Activated CD8-positive, alpha-beta memory T cell treated with anti-CD3 and anti-CD28 coated beads for 4 hours (primary cell): ENCODE measurements around the gene ALDOC.

Source experiments
- DNase-seq, 2 donors: peaks; one replicate each; pipeline ENCODE4 v3.0.0-alpha.2; 2020; ENCODE audit warnings: low read depth in 2 of 2

The ALDOC gene

DNA sequence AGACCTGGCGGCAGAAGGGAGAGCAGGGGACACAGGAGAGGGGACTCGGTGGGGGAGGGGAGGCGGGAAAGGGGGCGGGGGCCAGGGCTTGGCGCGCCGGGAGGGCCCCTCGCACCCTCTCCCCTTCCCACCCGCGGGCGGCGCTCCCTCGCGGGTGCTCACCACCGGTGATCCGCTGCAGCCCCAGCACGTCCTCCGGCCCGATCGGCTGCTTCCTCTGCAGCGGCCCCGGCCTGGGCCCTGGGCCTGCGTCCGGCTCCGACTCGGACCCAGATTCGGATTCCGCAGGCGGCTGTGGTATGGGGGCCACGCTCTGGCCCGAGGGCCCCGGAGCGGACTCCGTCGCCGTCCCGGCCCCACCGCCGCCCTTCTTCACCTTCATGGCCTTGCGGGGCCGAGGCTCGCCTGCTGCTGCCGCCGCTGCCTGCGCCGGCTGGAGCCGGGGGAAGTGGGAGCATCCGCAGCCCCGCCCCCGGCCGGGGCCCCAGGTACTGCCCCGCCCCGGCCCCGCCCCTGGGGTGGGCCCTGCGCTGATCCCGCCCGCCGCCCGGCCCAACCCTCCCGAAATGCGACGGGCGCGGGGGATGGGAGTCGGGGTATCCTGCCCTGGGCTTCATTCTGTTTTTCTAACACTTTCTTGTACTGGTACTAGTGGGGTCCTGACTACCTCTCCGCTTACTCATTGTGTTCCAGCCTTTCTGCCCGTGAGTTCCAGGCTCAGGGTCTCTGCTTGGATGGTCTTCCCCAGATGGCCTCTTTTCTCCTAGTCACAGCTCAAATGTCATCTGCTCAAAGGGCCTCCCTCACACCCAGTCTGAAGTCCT lies 24.3 kb downstream of the ALDOC start, which contains the start of gene UNC119:
Gene UNC119, minus strand, starts transcription at position 449 of the 824 bp plus-strand sequence. Its CDS starts 67 bp downstream, at position 382.
- DNase-seq = peak; percentile 42 to 54

DNA sequence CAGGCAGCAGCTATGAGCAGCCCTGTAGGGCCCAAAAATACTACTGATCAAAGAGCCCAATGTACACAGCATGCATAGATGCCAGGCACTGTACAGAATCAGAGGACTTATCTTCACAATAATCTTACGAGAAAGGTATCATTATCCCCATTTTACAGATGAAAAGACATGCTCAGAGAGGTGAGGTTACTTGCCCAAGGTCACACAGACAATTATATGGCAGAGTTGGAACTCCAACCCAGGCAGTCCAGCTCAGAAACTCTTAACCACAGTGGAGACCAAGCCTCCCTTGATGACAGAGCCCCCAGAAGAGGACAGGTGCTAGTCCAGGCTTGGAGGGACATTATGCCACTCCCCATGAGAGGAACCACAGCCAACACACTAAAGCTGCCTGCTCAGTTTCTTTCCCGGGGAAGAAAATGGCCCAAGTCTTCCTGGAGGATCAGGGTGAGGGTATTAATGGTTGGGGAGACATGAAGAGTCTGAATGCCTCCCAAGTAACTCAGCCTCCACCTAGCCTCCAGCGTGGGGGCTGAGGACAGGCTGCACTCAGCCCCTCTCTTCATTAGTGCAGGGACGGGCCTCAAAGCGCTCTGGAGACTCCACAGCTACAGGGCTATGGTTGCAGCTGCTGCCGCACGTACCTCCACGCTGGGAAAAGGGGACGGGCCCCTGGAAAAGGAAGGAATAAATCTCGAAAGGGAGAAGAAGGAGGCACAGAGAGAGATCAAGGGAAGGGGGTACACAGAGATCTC lies 25.1 kb downstream of the ALDOC start:
- no peak for DNase-seq

DNA sequence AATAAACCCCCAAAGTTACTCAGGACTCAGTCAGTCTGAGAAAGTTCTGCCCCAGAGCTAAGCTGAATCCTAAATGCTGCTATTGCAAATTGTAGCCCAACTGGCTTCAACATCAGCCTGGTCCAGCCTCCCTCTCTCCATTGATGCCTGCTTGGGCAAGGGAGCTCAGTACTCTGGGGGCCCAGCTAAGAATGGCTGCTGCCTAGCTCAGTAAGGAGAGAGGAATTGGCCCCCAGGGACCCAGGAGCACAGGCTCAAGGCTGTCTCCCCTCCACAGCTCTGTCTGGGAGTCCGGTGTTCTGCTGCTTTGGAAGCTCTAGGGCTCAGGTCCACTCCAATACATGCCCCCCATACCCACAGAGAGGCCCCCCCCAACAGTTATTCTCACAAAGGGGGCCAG lies 25.8 kb downstream of the ALDOC start:
- DNase-seq = no peak

DNA sequence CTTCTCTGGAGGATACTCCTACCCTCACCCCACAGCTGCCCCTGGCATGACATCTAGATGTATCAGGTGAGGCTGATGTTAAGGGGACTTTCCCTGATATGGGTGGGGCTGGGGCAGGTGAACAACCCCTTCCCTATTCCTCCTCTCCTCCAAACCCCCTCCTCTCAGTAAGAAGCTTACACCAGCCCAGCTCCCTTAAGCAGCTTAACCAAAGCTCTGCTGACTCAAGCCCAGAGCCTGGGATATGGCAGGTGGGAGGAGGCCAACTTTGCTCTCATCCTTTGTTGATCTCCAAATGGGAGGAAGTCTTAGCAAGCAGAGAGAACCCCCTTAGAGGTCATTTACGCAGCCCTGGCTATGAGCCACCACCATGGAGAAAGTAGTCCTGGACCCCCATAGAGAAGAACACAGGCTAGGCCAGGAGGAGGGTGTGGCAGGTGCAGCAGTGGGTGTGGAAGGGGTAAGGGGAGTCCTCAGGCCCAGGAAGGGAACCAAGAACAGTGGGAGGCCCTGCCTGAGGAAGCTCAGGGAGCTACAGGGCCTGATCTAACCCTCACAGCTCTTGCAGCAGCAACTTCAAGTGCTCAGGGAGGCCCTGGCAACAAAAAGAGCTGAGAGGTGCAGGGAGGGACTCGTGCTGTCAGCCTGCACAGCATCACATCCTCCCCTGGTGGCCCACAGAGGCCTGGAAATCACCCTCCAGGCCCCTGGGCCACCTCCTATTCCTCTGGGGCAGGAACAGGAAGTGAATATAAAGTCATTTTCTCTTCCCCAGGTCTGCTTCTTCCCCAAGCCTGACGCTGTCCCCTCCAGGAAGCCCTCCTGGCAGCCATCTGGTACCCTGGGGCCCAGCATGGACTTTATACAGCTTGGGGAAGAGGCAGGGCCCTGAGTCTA lies 27.2 kb downstream of the ALDOC start:
- no peak for DNase-seq

DNA sequence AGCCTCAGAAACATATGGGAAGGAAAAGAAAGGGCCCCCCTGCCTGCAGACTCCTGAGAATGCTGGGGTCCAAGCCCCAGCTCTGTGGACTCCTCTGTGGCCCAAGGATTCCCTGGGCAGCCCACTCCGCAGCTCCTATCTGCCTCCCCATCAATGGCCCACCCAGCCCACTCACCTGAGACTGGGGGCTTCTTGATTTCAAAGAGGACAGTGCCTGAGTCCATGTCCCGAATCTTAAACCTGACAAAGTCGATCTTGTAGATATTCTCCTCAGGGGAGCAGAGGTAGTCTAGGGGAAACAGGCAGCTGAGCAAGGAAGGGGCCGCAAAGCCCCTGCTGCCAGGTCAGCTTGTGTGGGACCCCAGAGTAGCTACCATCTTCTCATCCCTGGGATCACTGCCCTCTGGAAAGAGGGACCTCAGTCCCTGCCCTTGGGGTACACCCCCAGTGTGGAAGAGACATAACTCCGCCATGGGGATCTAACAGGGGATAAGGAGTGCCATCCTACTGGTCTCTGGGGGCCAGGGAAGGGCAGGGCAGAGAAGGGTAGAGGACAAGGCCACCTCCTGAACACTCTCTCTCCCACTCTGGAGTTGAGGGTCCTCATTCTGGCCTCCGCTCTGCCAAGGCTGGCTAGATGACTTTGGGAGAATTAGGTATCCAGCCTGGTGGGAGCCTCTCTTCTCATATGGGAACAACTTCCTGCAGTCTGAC lies 28.1 kb downstream of the ALDOC start:
- no peak for DNase-seq

DNA sequence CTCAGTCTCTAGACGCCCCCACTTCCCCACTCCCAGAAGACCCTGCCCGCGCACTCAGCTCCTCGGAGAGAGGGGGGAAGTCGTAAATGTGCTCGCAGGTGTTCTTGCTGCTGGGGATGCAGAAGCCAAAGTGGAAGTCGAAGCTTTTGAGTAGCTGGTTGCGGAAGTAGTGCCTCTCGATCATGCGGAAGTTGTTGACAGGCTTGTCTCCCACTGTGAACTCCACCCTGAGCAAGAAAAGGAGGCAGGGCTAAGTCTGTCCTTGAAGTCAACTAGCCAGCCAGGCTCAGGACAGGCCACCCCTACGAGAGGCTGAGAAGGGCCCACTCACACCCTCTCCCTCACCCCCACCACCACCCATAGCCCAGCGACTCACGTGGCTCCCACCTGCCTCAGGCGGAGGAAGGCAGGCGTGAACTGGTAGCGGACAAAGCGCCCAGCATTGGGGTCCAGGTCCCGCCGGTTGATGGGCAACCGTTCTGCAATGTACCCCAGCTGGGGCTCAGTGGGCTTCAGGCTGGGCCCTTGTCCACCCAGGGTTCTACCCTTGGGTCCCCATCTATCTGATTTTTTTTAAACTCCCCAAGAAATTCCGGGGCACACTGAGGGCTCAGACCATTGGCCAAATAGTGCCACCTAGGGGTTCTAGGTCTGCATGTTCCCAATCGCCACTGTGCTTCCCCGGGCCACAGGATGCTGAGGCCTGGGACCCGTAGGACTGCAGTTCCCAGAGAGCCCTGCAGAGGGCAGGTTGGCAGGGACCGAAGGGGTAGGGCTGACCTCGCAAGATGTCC lies 28.9 kb downstream of the ALDOC start:
- no peak for DNase-seq

DNA sequence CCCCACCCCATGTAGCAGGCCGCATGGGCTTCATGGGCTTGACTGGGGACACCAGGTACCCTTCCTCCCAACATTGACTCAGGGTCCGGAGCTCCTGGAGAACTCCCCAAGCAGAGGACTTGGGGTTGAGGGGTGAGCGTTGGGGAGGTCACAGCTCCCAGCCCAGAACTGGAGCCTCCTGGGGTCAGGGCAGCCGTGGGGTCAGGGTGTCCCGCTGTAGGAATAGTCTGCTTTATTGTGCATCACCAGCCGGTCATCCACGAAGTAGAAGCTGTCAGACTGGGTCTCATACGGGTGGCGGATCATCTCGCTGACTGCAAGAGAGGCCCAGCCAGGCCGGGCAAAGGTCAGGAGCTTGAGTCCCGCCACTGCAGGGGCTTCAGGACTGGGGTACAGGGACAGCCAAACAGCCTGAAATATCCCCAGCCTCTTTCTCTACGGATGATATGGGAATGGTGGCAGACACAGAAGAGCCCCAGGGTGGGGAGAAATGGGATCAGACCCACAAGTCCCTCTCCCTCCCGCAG lies 29.5 kb downstream of the ALDOC start:
- no peak for DNase-seq

DNA sequence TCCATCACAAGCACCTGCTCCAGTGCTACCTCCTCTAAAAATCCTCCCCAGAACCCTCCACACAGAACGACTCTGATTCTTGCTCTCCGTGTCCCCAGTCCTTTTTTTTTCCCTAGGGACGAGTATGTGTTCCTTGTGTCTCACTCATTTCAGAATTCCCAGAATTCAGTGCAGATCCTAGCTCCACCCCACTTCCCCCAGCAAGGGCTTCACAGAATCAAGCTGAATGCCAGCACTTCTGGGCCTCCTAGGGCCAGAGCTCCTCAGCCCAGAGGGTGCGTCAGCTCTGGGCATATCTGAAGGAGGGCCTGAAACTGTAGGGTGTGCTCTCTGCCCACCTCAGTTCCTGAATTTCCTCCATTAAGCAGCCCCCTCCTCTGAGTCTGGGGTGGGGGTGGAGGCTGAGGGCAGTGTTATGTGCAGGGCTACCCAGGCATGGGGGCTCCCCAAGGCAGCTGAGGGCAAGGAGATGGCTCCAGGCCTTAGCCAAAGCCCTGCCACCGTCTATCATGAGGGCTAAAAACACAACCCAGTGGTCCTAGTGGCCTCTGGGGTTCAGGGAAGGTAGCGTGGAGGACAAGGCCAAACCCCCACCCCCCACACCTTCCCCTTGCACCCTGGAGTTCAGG lies 30.8 kb downstream of the ALDOC start:
- DNase-seq = no peak

DNA sequence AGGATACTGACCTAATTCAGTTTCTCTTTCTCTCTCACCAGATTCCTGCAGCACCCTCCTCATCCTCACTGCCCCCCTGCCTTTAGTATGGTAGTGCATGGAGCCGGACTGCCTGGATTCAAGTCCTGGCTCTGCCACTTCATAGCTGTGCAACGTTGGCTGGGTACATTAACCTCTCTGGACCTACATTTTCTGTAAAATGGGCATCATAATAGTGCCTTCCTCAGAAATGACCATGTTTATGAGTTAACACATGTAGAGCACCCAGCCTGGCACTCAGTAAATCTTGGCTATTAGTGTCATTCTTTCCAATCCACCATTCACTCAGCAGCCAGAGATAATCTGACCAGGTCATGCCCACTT lies 31.6 kb downstream of the ALDOC start:
- DNase-seq = no peak

DNA sequence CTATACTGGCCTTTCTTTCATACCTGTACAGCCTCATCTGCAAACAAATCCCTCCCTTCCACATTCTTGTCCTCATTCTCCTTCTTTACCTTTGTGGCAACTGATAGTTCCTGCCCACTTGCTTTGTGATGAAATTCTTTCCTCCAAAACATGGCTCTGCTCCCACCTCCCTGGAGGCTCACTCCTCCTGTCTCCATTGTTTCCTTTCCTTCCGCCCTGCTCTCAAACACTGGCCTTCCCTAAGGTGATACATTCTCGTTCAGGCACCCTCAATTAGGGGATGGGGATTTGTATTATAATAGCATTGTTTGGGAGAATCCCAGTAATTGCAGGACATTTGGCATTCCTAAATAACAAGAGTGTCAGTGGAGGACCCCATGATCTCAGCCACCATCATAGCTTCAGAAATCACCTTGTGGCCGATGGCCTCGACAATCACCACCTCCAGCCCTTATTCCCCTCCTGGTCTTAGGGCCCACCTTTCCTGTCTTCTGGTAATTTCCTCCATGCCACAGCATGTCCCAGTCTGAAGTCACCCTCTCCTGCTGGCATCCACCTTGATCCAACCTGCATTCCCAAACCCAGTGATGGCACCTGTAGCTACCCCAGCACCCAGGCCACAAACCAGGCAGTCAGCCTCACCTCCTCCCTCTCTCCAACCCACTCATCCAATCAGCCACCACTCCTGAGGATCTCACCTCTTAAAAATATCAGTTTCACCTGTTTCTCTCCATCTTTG lies 32.1 kb downstream of the ALDOC start:
- DNase-seq = no peak

DNA sequence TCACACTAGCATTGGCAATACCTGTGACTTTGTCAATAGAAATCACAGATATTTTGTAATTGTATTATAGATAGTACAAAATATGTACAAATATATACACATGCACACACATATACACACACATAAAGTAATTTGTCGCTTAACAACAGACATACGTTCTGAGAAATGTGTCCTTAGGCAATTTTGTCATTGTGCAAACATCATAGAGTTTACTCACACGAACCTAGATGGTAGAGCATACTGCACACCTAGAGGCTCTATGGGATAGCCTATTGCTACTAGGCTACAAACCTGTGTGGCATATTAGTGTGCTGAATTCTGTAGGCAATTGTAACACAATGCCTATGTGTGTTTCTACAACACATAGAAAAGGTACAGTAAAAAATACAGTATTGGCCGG lies 35.3 kb downstream of the ALDOC start:
- no peak for DNase-seq

DNA sequence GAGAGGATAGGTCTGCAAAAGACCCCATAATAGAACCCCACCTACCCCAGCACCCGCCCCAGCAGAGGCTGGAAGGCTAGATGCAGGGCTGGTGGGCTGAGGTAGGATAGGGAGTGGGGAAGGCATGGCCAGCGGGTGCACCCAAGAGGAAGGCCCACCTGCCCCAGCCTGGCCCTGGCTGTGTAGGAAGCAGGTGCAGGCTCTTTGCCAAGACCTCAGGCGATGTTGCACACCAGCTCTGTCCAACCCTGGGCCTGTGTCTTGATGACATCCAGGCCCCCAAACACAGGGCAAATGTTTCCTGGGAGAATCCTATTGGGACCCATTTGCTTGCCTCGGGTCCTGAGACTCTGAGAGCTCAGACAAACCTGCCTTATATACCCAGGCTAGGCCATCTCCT lies 36.5 kb downstream of the ALDOC start:
- DNase-seq = no peak

DNA sequence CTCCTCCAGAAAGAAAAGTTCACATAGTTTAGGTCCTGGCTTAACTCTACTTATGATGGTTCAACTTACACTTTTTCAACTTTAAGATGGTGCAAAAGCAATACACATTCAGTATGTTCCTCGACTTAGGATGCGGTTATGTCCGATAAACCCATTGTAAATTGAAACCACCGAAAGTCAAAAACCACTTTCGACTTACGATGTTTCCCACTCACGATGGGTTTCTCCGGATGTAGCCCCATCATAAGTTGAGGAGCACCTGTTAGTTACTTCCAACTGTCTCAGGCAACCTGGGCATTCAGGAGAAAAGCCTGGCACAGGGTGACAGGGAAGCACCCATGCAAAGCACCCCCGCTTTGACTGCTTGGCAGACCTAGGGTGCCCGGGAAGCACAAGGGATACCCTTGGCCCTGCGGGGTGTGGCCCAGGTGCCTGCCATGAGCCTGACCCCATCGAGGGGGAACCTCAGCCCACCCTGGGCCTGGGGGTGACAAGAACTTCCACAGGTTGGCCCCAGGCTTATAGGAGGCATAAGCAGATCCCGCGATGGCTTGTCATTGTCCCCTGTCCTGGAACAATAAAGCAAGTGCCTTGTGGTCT lies 38.3 kb downstream of the ALDOC start:
- no peak for DNase-seq

DNA sequence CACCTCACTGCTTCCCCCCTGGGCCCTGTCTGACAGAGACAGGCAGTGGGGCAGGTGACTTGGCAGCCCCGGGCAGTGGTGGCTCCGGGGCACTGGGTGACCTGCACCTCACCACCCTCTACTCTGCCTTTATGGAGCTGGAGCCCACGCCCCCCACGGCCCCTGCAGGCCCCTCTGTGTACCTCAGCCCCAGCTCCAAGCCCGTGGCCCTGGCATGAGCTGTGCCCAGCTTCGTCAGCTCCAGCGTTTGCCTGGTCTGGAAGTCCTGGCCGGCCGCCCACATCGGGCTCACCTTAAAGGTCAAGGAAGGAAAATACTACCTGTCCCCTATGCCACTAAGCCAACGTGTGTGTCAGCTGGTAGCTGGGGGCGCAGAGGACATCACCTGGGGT lies 39.5 kb downstream of the ALDOC start:
- DNase-seq = no peak

DNA sequence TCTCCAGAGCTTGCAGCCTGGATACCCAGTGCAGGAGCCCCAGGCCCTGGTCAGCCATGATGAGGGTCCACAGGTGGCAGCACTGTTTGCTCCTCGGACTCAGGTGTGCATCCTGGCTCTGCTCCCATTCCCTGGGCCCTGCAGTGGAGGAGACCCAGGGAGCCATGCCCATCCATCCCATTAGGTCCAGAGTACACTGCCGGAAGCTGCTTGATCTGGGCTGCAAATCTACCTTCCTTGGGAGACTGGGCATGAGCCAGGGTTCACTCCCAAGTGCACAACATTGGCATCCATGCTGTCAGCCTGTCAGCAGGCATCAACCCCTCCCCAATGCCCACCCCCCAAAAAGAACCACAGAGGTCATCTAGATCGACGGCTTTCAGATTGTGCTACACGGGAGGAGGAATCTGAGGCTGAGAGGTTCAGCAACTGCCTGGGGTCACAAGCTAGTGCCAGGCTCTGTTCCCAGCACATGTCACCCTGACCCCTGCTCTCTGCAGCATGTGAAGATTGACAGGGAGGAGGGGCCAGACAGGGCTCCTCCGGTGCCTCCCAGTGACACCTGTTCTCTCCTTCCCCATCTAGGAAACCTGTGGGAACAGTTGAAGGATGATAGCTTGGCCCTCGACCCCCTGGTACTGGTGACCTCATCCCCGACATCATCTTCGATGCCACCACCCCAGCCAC lies 40.0 kb downstream of the ALDOC start:
- DNase-seq = no peak

DNA sequence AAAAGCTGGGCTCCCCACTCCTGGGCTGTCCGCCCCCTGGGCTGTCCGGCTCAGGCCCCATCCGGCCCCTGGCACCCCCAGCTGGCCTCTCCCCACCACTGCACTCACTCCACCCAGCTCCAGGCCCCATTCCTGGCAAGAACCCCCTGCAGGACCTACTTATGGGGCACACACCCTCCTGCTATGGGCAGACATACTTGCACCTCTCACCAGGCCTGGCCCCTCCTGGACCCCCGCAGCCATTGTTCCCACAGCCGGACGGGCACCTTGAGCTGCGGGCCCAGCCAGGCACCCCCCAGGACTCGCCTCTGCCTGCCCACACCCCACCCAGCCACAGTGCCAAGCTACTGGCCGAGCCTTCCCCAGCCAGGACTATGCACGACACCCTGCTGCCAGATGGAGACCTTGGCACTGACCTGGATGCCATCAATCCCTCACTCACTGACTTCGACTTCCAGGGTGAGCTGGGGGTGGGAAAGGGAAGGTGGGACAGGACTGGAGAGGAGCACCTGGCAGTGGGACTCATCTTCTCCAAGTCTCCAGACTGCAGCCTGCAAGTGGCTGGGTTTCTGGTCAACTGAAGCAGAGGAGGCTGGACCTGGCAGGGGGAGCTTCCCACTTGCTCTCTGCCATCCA lies 41.8 kb downstream of the ALDOC start:
- DNase-seq = no peak

DNA sequence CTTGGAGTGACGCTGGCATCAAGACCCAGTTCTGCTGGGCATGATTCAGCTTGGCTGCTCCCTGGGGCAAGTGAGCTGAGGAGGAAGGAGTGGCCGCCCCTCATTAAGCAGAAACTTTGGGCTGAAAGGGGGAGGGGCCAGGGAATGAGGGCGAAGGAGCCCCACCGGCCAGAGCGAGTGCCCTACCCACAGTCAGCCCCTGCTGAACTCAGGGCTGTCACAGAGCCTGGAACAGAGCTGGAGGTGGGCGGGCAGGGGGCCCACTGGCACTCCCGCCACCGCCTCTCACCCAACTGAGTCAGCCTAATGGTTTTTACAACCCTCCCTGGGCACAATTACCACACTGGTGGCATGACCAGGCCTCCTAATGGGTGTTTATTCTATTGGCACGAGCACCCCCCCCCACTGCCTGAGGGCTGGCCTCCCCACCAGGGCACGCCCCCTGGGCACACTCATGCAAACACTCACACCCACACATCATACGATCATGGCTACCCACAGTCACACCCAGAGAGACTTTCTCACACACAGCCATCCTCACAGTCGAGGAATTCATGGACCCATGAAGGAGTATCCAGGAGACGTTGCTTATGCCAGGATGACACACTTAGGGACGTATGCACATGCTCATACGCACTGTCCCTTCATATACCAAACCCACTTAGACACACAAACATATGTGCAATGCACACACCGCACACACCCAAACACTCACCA lies 43.4 kb downstream of the ALDOC start:
- DNase-seq = no peak
